H1 (cell line): Measurements from ENCODE around the gene SEZ6L.

ENCODE experiments used
- CBX5 ChIP-seq: fragments of 300-800, 300-1000 bp; sonication (generic); IDR thresholded peaks from 2 replicates; pipeline ENCODE4 v1.7.1; 2016; ENCODE audit warnings: antibody characterized with exemption, low read length, low read depth
- CEBPB ChIP-seq: IDR thresholded peaks from 2 replicates; pipeline ENCODE4 v1.6.1; 2012; ENCODE audit warnings: low read depth, low read length
- CHD1 ChIP-seq: IDR thresholded peaks from 2 replicates; pipeline ENCODE4 v1.6.1; 2012; ENCODE audit warnings: low read depth, low read length, improper control_type of control experiment
- CTCF ChIP-seq, 3 experiments: IDR thresholded peaks; 1 replicate in 2 of 3; 2 replicates in 1 of 3; pipeline versions ENCODE4 v1.5.1 to v1.6.1; 2011; ENCODE audit warnings: low read length in 3 of 3, mild to moderate bottlenecking in 3 of 3, inconsistent platforms in 2 of 3, low read depth in 1 of 3, moderate library complexity in 1 of 3; ENCODE audit not compliant: insufficient read depth in 1 of 3; ENCODE audit errors: control extremely low read depth in 1 of 3
- EGR1 ChIP-seq: IDR thresholded peaks from 2 replicates; pipeline ENCODE4 v1.6.1; 2011; ENCODE audit warnings: low read depth, low read length, borderline replicate concordance
- EP300 ChIP-seq, 2 experiments: IDR thresholded peaks; 1 replicate in 1 of 2; 2 replicates in 1 of 2; pipeline ENCODE4 v1.6.1; 2011 to 2012; ENCODE audit warnings: low read depth in 2 of 2, low read length in 2 of 2, mild to moderate bottlenecking in 2 of 2, borderline replicate concordance in 1 of 2, inconsistent platforms in 1 of 2, moderate library complexity in 1 of 2
- RFX5 ChIP-seq: IDR thresholded peaks from 2 replicates; pipeline ENCODE4 v1.6.1; 2011; ENCODE audit warnings: low read depth, low read length, improper control_type of control experiment, borderline replicate concordance
- SAP30 ChIP-seq: fragments of 300-600 bp; sonication (generic); IDR thresholded peaks from 2 replicates; pipeline ENCODE4 v1.7.1; 2012; ENCODE audit warnings: low read length, moderate library complexity, mild to moderate bottlenecking, inconsistent platforms; ENCODE audit not compliant: insufficient read depth, insufficient replicate concordance
- TCF12 ChIP-seq: IDR thresholded peaks from 2 replicates; pipeline ENCODE4 v1.6.1; 2011; ENCODE audit warnings: low read depth, mild to moderate bottlenecking, low read length
- TEAD4 ChIP-seq: IDR thresholded peaks from 2 replicates; pipeline ENCODE4 v1.6.1; 2012; ENCODE audit warnings: low read depth, low read length, inconsistent platforms, mixed read lengths

- TF ChIP-seq RFX5 (no peak), CTCF (IDR thresholded peaks at IDR 0.05; ENCODE audit: control extremely low read depth in 1 of 3, insufficient read depth in 1 of 3, low read depth in 1 of 3, low read length in 3 of 3) (no peak), TEAD4 (no peak), TCF12 (no peak), EGR1 (no peak), CEBPB (no peak), EP300 (IDR thresholded peaks at IDR 0.05; ENCODE audit: borderline replicate concordance in 1 of 2, low read depth in 2 of 2, low read length in 2 of 2) (no peak), SAP30 (no peak), CHD1 (no peak), CBX5 (no peak)
Measured at GRCh38 chr22:26429458-26430286, 260.4 kb downstream of the SEZ6L start.
